HG02840 (cell line): ENCODE measurements around the gene KMT2B.
"Not testable (repeated sequence)": the region's sequence is repeated elsewhere in the genome, so short reads cannot be mapped to it uniquely, and the experiment has no call there.

Experiments used
- ATAC-seq: cut with Tn5 transposase; IDR thresholded peaks from one replicate; pipeline ENCODE4 v1.9.1; 2021; ENCODE audit warnings: mild to moderate bottlenecking, moderate library complexity, moderate number of reproducible peaks; ENCODE audit not compliant: unreplicated experiment, low FRiP score

The KMT2B gene

DNA sequence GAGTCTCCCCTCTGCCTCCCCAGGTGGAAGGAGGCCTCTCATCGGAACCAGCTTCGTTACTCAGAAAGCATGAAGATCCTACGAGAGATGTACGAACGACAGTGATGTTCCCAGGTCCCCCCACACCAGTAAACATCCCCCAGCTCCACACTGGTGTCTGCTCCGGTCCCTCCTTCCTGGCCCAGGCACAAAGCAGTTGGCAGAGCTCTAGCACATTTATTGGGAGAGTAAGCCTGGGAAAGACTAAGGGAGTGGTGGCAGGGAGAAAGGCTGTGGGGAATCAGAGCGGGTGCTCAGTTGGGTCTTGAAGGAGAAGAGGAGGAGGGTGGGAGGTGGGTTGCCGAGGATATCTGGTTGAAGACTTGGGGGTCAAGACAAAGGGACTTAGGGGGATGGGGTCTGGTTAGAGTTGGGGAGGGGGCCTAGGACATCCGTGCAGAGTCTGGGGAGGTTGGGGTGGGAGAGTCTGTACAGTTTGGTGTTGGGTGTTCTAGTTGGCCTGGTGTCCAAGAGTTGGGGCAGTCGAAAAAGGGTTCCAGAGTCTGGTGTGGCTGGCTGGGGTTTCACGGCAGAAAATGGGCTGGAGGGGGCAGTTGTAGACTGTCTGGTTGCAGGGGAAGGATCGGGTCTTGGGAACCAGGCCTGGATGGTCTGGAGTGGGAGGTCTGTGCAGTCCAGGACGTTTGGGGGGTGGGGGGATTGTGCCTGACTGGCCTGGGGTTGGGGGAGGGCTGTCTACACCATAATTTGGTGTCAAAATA, 36.7 kb downstream of the KMT2B start:
- no peak for ATAC-seq

DNA sequence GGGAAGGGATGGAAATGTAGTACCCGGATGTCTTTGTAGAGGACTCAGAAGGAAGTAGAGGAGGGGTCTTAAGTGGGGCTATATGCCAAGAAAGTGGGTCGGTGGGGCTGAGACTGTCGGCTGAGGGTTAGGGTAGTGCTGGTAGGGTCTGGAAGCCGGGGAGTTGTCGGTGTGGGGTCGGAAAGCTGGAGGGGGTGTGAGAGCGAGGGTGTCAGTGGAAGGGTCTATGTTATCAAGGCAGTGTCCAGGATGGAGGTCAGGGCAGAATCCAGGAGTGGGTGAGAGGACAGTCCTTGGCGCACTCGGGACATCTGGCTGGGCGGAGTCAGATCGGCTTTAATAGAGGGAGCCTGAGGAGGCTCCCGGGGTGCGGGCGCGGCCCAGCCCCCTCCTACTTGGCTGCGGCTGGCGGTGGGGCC, 37.3 kb downstream of the KMT2B start:
- no peak for ATAC-seq

DNA sequence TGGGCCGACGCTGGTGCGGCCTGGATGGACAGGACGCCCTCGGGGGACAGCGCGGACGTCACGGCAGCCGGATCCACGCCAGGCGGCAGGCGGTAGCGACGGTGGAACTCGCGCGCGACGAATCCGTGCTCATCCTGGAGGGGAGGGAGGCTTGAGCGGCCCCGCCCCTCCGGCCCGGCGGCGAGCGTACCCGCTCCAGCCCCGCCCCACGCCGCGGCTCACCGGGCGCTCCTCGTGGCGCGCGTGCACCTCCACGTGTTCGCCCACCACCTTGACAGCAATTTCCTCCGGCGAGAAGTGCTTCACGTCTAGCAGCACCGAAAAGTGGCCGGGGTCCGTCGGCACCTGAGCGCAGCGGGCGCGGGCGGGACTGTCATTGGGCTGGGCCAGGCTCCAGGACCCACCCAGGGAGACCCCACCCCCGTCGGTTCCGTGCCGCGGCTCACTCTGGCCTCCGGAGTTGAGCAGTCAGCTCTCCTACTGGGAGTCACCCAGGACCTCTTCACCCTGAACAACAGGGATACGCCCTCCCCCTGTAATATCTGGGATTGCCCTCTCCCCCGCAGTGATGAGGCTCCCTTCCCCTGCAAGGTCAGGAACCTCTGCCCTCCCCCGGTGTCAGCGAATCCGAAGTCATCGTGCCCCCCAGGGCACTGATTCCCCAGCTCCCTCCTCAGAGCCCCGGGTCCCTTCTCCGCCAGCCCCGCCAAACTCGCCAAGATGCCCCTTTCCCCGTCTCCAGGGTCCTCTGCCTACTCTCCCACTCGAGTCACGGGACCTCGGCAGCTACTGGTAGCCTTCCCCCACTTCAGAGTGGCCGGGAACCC, 38.0 kb downstream of the KMT2B start:
- no peak for ATAC-seq

DNA sequence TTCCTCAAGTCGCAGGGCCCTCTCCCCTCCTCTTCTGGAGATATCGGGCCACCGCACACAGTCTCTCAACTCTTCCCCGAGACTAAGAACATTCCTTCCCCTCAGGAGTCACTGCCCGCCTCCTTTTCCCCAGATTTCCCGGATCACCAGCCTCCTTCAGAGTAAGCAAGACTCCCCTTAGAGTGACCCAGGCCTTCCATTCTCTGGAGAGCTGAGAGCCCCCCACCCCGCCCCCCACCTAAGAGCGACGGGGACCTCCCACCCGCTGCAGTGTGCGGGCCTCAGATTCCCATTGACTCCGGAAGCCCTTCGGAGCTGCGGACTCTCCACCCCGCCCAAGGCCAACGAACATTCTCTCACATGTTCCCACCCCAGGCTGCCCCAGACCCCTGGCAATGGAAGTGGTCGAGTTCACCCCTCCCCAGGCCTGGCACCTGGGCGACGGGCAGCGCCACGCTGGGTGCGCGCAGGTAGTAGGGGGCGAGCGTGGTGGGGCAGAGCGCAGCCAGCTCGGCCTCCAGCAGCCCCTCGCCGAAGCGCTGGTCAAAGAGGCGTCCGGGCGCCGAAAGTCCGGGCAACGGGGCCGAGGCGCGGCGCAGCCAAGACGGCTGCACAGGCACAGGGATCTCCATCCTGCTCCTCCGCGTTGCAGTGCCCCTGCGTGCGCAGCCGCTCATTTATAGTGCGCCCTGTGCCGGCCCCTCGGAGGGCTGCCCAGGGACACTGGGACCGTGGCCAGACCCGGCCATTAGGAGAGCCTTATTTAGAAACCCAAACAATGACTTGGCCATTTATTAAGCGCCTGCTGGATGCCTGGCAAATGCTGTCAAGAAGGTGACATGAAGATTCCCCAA, 38.8 kb downstream of the KMT2B start, which contains the start of gene HSPB6:
TSS of gene HSPB6 (minus strand) at position 653 of the 854 bp plus-strand sequence. CDS start at position 632, 21 bp downstream.
- no peak for ATAC-seq

DNA sequence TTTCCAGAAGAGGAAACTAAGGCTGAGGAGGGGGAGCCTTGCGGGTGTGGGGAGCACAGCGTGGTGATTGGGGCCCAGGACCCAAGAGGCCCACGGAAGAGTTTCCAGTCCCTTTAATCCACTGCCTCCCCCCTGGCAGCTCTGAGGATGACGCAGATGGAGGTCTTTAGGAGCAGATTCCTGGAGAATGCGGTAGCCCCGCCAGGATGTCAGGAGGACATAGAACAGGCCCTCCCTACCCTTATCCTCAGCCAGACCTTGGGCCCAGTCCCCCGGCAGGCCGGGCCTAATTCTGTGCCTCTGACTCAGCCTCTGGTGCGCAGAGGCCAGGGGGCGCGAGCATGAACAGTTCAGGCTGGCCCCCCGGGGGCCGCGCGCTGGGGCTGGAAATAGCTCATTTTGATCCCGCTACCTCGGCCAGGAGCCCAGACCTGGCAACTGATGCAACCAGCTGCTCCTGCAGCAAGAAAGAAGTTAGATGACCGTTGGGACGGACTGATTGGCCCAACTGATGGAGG, 39.5 kb downstream of the KMT2B start:
- no peak for ATAC-seq

DNA sequence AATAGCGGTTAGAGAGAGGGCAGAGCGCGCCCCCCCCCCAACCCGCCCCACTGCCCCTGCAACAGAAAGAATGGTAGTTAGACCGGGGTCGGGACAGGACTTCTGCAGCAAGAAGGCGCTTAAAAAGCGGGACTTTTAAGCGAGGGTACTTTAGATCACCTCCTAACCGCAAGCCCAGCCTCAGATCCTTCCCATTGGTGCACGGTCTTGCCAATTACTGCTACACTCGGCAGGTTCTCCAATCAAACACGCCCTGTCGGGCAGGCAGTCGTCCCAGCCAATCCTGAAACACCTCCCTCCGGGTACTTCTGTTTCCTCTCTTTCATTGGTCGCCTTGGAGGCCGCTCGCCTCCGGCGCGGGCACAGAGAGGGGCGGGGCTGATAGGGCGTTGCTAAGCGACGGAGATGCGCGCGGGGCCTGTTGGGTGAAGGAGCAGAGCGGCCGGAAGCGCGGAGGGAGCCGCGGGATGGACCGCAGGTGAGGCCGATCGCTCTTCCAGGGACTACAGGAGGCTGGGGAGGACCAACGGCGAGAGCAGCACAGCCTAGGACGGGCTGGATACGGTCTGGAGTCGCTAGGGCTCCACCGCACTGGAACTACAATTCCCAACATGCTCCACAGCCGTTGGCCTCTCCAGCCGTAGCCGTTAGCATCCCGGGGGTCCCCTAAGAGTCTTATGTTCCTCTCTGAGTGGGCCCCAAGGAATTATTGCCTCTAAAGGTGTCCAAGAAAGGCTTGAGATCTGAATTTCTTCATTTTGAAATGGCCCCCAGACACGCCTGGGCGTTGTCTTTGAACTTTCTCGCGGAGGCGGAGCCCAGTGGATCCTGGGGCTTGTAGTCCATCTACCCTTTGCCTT, 40.2 kb downstream of the KMT2B start, which contains the start of gene PROSER3:
TSS of gene PROSER3 (plus strand) at position 428 of the 860 bp plus-strand sequence. CDS start at position 468, 40 bp downstream.
- ATAC-seq, result peak; percentile 93

DNA sequence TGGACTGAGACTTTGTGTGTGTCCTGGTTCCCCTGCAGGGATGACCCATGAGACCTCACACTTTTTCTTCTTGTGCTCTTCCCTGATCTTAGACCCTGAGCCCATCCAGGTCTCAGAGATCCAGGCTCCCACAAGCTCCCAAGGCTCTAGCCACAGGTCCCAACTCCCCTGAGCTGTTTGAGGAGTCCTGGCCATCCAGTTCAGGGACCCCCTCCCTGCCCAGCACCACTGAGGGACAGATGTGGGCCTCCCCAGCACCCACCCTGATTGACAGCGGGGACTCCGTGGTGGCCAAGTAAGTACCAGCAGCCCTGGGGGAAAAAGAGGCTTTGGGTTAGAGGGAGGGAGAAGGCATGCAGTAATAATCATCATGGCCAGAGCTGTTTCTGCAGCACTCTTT, 41.9 kb downstream of the KMT2B start:
- no peak for ATAC-seq

DNA sequence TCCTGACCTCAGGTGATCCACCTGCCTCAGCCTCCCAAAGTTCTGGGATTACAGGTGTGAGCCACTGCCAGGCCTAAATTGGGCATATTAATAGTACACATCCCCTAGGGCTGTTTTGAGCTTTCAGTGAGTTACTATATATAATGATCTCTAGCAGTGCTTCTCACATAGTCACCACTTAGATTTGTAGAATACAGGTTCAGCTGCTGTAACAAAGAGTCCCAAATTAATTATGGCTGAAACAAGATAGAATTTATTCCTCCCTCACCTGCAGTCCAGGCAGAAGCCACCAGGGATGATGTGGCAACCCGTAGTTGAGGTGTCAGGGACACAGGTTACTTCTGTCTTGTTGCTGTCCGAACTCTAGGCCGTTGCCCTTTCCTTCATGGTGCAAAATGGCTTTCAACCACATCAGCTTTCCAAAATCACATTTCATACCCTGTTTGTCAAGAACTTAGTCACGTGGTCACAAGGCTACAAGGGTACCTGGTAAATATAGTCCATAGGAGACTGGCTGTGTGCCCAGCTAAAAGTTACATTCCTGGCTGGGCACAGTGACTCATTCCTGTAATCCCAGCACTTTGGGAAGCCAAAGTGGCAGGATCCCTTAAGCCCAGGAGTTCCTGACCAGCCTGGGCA, 43.0 kb downstream of the KMT2B start:
- ATAC-seq, result no peak

DNA sequence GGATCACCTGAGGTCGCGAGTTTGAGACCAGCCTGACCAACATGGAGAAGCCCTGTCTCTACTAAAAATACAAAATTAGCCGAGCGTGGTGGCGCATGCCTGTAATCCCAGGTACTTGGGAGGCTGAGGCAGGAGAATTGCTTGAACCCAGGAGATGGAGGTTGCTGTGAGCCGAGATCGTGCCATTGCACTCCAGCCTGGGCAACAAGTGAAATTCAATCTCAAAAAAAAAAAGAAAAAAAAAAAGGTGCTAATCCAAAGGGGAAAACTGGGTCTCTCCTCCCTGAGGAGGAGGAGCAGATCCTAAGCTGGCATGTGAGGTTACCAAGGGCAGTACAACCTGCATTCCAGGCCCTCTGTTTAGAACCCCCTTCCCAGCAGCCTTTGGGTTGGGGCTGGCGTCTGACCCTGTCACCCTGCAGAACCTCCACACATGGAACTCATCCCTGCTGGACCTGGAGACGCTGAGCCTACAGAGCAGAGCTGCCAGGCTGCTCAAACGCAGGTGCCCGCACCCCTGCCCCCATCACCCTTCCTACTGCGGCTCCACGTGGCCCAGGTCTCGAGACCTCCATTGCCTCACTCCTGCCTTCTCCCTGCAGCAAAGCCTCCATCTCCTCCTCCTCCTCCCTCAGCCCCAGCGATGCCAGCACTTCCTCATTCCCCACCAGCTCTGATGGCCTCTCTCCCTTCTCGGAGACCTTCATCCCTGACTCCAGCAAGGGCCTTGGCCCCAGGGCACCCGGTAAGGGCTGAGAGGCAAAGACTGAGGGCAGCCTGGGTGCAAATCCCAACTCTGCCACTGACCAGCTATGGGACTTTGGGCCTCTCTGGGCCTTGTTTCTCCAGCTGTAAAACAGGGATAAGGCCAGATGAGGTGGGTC, 46.9 kb downstream of the KMT2B start:
- no peak for ATAC-seq

DNA sequence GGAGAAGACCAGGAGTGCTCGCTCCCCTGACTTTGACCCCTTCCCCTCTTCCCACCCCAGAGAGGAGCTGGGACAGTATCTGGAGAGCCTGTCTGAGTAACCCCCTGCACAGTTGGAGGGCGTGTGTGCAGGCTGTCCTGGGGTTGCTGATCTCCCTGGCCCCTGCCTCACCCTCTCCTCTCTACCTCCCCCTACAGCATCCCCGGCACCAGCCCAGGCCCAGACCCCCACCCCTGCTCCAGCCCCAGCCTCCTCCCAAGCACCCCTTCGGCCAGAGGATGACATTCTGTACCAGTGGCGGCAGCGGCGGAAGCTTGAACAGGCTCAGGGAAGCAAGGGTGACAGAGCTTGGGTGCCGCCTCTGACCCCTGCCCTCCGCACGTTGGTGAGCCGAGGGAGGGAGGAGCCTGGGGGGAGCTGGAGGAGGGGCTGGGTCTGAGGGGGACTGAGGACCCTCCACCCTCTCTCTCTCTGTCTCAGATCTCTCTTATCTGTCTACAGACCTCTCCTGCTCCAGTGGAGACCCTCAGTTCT, 48.8 kb downstream of the KMT2B start:
- ATAC-seq, result no peak

DNA sequence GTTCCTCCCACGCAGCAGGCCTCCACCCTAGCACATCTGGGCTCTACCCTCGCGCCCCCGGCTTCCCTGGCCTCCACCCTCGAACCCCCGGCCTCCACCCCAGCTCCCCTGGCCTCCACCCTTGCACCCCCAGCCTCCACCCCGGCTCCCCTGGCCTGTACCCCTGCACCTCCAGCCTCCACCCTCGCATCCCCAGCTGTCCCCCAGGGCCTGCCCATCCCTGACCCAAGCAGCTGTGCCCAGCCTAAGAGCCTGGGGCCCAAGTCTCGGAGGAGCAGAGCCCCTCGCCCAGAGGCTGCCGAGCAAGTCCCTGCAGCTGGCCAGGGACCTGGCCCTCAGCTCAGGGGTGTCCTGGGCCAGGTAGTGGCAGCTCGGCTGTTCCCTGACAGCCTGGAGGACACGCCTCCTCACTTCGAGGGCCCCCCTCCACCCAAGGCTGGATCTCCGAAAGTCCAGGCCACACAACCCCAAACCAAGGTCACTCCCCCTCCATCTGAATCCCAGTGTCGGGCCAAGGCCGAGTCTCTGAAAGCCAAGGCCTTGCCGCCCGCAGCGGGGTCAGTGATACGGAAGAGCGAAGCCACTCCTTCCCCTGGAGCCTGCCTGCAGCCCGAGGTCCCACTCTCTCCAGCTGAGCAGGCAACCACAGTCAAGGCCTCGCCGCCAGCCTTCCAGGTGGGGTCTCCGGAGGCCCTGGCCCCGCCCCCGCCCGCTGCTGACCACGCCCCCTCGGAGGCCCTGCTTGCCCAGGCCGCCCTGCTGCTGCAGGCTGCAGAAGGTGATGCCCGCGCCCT, 49.7 kb downstream of the KMT2B start:
- no peak for ATAC-seq

DNA sequence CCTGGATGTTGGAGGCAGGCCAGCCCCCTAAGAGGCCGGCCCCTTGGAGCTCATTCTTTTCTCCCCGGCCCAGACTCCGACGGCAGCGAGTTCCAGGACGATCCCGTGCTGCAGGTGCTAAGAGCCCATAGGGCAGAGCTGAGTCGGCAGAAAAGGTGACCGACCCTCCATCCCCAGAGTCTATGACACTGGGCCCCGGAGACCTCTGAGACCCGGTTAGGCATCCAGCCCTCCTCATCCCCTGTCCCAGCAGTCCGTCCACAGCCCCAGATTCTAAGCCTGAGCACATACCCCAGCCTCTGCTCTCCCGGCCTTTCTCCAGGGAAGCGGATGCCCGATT, 50.2 kb downstream of the KMT2B start:
- ATAC-seq, result no peak

DNA sequence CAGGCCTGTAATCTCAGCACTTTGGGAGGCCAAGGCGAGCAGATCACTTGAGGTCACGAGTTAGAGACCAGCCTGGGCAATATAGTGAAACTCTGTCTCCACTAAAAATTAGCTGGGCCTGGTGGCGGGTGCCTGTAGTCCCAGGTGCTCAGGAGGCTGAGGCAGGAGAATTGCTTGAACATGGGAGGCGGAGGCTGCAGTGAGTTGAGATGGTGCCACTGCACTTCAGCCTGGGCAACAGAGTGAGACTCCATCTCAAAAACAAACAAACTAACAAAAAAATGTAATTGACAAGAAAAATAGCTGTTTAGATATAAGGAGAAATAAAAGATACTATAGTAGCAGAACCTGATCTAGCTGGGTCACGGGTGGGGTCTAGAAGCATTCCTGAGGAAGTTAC, 54.6 kb downstream of the KMT2B start:
- ATAC-seq, result not testable (repeated sequence)

DNA sequence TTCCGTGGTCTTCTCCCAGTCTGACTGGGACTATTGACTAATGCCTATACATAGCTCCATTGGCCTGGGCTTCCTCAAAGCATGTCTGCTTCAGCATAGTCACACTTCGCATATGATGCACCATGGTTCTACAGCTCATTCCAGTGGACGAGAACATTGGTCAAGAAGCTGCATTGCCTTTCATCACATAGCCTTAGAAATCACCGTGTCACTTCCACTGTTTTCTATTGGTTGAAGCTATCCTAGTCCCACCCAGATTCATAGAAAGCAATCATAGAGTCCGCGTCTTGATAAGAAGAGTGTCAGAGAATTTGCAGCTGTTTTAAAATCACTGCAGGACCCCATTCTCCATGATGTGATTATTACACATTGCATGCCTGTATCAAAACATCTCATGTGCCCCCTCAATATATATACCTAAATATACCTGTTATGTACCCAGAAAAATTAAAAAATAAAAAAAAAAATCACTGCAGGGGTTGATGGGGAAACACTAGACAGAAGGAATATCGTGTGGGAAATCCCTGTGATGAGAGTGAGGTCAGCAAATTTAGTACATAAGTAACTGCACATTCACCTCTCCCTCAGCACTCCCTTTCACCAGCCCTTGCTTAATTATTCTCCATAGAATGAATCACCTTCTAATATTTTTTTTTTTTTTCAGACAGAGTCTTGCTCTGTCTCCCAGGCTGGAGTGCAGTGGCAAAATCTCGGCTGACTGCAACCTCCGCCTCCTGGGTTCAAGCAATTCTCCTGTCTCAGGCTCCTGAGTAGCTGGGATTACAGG, 55.4 kb downstream of the KMT2B start:
- no peak for ATAC-seq

DNA sequence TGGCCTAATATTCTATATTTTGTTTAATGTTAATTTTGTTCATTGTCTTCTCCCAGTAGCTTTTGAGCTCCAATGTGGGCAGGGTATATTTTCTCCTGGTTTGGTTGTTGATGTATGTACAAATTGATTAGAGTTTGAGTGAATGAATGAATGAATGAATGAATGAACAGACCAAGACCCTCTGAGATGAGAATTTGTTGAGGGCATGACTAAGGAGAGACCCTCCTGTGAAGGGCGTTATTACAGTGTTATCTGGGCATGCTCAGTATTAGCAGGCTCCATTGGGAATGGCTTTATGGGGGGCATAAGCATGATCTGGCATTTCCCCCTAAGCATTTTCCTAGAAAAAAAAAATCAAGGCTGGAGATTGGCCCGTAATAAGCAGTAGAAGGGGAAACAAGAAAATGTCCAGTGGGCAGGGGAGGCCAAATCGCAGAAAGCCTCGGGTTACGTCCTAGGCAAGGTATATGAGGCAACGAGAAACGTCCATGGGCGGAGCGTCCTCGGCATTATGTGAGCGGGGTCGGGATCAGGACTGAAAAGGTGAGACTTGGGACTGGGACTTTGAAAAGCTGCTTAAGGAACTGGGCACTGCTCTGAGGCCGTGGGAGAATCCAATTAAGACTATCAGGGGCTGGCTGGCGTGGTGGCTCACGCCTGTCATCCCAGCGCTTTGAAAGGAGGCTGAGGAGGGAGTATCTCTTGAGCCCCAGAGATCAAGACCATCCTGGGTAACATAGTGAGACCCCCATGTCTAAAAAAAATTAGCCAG, 56.7 kb downstream of the KMT2B start:
- ATAC-seq, result no peak

DNA sequence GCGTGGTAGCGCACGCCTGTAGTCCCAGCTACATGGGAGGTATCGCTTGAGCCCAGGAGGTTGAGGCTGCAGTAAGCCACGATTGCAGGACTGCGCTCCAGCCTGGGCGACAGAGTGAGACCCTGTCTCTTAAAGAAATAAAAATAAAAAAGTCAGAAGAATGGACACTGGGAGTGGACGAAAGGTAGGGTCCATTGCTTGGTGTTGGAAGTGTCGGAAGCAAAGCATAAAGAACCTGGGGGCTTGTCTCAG, 57.2 kb downstream of the KMT2B start:
- ATAC-seq, result no peak
